Left cardiac atrium (tissue), 4 donors: ENCODE results near the gene MCCC1. TPM values are rescaled to one million over a fixed set of nuclear protein-coding genes. Genes with fewer than 3 reads are reported as not detected.
"Not testable (repeated sequence)": the region's sequence is repeated elsewhere in the genome, so short reads cannot be mapped to it uniquely, and the experiment has no call there.

Experiments
- ATAC-seq, 2 donors: fragments of 200-7000 bp; cut with Tn5 transposase; one replicate each; pipeline ENCODE4 v1.9.1; 2020; ENCODE audit warnings: mild to moderate bottlenecking in 2 of 2, moderate library complexity in 2 of 2
- DNase-seq: peaks from one replicate; pipeline ENCODE4 v3.0.0-alpha.2; 2020
- intact Hi-C, 2 donors: fragments of 100-400 bp; cut with DNase I; formaldehyde crosslinking; loops; one replicate each; pipeline versions ENCODE4 v1.14.1 to v1.15.1; 2022 to 2023
- total RNA-seq, 2 donors: library from RNA; stranded (reverse); fragmentation: NEBNext Ultra II Directional; extraction: Animal tissue kit (Norgen Biotek cat#: 25700); gene quantifications; one replicate each; pipeline ENCODE4 v1.2.1, GENCODE V29; 2021
- donor health status: DM: no; HTN: yes; CAD: no.
- donor health status: DM: no; HTN: yes; CAD: no; lungs with severe emphysema.
- donor health status: DM: yes; HTN: yes; CAD: no.
- donor health status: Dilated cardiomyopathy.

The MCCC1 gene
- total RNA-seq, 2 donors from 2014 or later = 27.6 to 34.4 TPM

DNA sequence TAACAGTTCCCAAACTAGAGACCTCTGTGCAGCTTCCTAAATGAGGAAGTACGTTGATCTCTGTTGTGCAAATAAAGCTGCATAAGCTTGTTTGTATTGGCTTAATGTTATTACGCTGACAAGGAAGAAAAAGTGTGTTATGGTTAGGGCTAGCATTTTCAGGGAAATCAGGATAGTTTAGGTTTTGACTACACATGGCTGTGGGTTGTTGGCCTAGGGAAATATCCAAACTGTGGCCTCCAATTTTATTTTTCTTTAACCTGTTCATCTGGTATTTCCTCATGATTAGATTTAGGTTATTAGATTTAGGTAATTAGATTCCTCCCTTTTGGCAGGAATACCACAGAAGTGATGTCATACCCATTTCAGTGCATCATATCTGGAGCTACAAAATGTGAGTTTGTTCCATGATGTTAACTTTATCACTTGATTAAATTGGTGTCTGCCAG is 8.7 kb upstream of the MCCC1 start:
- DNase-seq = no peak
- intact Hi-C loops = no loop called here
- ATAC-seq = peak in 1 of 2 donors; percentile 58

DNA sequence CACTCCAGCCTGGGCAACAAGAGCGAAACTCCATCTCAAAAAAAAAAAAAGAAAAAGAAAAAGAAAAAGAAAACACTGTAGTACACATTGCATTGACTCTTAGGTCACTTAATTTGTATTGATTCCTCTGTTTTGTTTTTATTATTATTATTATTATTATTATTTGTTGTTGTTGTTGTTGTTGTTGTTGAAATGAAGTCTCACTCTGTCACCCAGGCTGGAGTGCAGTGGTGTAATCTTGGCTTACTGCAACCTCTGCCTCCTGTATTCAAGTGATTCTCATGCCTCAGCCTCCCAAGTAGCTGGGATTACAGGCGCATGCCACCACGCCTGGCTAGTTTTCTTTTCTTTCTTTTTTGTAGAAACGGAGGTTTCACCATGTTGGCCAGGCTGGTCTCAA is 8.1 kb upstream of the MCCC1 start:
- ATAC-seq, intact Hi-C loops, DNase-seq: not testable (repeated sequence)

DNA sequence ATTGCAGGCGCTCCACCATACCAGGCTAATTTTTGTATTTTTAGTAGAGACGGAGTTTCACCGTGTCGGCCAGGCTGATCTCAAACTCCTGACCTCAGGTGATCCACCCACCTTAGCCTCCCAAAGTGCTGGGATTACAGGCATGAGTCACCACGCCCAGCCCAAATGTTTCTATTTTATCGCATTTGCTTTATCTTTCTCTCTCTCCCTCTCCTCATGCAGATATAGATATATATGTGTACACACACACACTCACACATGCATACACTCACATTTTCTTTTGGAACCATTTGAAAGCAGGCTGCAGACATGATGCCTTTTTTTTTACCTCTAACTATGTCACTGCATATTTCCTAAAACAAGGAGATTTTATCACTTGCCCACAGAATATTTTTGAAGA is 7.3 kb upstream of the MCCC1 start:
- intact Hi-C loops = no loop called here
- DNase-seq = no peak
- ATAC-seq = no peak

DNA sequence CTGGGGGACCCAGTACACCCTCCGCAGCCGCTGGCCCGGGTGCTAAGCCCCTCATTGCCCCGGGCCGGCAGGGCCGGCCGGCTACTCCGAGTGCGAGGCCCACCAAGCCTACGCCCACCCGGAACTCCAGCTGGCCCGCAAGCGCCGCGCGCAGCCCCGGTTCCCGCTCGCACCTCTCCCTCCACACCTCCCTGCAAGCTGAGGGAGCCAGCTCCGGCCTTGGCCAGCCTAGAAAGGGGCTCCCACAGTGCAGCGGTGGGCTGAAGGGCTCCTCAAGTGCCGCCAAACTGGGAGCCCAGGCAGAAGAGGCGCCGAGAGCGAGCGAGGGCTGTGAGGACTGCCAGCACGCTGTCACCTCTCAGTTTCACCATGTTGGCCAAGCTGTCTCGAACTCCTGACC is 4.7 kb upstream of the MCCC1 start:
- not testable (repeated sequence) for DNase-seq, ATAC-seq
- intact Hi-C loops = loop anchor here in 1 of 2 donors (5.0 kb wide), 1 partner anchor 312 kb away; the partner anchor contains the start of gene ATP11B

- intact Hi-C loops = loop anchor here in 1 of 2 donors (5.0 kb wide), 1 partner anchor 309 kb away; the partner anchor contains the start of gene ATP11B
- not testable (repeated sequence) for DNase-seq, ATAC-seq
Measured at GRCh38 chr3:183101040-183101439, 1.7 kb upstream of the MCCC1 start.

GRCh38 chr3:183100376-183100775 is 1.1 kb upstream of the MCCC1 start:
- intact Hi-C loops = loop anchor here in 1 of 2 donors (5.0 kb wide), 1 partner anchor 308 kb away; the partner anchor contains the start of gene ATP11B
- no peak for DNase-seq
- no peak for ATAC-seq

DNA sequence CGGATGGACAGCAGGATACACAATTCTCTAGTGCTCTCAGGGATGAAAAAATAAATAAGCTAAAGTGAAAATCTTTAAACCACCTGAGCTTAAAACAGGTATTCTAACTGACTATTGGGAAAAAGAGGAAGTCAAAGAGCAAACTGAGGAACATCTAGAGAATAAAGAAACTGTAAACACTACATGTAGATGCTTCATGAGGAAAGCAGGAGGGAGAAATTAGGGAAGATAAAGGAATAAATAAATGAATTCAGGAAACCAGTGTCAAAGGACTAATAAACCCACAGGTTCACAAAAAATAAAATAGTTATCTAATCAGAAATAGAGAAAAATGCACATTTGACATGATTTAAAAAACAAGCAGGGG is 525 bp upstream of the MCCC1 start:
- DNase-seq = no peak
- no peak for ATAC-seq
- intact Hi-C loops = loop anchor here in 1 of 2 donors (5.0 kb wide), 1 partner anchor 308 kb away; the partner anchor contains the start of gene ATP11B

DNA sequence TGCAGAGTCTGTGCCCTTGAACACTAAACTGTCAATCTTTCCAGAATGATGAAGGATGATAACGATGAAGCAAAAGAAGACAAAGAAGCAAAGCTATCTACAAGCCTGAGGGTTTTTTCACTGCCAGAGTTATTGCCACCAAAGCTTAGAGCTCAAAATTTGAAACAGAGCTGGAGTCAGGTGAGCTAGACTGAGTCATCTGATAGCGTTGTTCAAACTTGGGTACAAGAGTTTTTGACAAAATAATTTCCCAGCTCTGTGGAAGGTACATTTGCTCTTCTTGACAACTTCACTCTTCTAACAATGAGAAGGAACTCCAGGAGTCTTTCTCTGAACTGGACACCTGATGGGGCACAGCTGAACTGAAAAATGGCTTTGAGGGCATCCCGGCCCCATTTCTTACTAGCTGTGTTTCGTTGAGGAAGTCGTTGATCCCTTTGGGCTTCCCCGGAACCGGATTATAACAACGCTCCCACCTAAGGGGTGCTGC is 715 bp downstream of the MCCC1 start:
- no peak for DNase-seq
- intact Hi-C loops = no loop called here
- ATAC-seq = no peak

DNA sequence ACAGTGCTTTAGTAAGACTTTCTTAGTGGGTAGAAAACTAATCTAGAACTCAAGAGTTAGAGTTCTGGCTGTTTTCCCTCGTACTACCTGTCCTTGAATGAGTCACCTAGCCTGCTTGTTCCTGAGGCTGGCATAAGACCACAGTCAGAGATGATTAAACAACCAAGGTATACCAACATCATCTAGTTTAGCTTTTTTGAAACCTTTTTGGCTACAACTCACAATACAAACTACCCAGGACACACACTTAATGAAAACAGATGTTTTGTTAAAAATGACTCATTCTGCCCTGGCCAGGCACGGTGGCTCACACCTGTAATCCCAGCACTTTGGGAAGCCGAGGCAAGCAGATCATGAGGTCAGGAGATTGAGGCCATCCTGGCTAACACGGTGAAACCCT is 4.6 kb downstream of the MCCC1 start:
- DNase-seq (no peak), ATAC-seq (no peak)
- intact Hi-C loops = no loop called here

DNA sequence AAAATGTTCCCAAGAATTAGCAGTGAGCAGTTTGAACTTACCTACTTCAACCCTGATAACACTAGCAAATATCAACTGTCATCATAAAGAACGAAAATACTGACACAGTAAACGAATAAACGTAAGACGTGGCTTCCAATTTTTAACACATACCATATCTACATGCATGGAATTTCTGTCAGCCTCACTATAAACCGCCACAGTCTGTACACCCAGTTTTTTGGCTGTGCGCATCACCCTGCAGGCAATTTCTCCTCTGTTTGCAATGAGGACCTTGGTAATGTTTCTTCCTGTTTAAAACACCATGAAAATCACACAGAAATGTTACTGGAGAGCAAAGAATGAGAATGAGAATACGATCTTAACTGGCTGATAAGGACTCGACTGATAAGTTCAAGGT is 7.0 kb downstream of the MCCC1 start:
- intact Hi-C loops = no loop called here
- ATAC-seq (no peak), DNase-seq (no peak)

DNA sequence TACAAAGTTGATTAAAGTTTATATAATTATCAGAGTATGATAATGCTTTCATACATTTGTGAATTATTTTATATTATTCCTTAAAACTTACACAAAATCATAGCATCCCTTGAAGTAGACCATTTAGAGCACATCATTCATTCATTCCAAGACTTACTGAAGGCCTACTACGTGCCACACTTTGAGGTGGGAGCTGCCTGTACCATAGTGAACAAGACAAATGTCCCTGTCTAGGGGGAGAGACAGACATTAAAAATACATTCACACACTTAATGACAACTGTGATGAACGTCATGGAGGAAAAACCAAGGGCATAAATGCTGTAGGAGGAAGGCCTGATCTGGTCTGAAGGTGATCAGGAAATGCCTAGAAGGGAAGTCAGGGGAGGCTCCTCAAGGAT is 12.1 kb downstream of the MCCC1 start:
- intact Hi-C loops = no loop called here
- DNase-seq = no peak
- no peak for ATAC-seq

GRCh38 chr3:183085634-183086390 is 13.5 kb downstream of the MCCC1 start:
- DNase-seq = no peak
- intact Hi-C loops = no loop called here
- no peak for ATAC-seq

DNA sequence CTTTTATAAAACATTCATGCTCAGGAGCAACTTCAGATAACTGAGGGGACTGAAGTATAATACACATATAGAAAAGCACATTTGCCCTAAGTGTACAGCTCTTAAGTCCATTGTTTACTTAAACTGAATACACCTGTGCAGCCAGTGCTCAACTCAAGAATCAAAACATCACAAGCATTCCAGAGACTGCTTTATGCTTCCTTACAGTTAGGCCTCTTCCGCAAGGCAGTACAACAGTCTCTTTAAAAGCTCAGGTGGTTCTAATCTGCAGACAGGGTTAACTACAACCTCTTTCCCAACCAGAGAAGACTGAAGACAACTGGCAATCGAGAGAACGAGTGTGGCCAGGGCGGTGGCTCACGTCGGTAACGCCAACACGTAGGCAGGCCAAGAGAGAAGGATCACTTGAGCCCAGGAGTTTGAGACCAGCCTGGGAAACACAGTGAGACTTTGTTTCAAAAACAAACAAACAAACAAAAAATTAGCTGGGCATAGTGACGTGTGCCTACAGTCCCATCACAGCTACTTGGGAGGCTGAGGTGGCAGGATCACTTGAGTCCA is 16.9 kb downstream of the MCCC1 start:
- intact Hi-C loops = no loop called here
- ATAC-seq = no peak
- DNase-seq = no peak

DNA sequence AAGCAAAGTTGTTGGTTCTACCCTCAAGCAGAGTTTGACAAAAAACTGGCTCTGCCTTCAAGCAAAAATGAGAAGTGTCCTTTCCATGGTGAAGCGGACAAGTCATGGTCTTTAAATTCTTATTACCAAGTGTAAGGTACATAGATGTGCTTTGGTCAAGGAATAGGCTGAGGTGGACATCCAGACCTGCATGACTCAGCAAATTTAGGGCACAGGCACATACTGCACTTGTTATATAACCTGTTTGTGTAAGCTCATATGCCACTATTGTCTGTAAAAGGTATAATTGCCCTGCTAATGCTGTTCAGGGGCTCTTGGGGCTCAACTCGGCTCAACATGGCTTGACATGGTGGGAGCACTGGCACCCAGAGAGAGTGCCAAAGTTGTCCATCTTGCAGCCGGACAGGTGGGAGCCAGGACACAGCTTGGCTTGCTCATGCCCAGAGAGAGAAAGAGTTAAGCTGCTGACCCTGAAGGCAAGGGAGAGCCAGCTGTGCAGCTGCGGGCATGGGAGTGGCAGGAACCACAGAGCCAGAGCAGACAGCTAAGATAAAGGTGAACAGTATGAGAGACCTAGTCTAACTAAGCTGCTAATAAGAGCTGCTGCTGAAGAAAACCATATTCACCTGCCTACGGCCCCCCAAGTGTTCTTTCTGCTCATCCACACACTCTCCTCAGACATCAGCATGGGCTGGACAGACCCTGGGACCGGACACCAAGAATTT is 17.7 kb downstream of the MCCC1 start:
- intact Hi-C loops = no loop called here
- DNase-seq (no peak), ATAC-seq (no peak)

DNA sequence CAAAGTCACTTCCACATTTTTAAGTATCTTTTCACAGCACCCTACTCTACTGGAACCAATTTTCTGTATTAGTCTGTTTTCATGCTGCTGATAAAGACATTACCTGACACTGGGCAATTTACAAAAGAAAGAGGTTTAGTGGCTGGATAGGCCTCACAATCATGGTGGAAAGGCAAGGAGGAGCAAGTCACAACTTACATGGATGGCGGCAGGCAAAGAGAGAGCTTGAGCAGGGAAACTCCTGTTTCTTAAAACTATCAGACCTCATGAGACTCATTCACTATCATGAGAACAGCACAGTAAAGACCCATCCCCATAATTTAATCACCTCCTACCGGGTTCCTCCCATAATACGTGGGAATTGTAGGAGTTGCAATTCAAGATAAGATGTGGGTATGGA is 18.7 kb downstream of the MCCC1 start:
- ATAC-seq (no peak), DNase-seq (no peak)
- intact Hi-C loops = no loop called here

DNA sequence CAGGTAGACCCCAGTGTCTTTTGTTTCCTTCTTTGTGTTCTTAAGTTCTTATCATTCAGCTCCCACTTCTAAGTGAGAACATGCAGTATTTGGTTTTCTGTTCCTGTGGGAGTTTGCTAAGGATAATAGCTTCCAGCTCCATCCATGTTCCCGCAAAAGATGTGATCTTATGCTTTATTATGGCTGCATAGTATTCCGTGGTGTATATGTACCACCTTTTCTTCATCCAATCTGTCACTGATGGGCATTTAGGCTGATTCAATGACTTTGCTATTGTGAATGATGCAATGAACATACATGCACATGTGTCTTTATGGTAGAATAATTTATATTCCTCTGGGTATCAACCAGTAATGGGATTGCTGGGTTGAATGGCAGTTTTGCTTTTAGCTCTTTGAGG is 24.4 kb downstream of the MCCC1 start:
- ATAC-seq = no peak
- no peak for DNase-seq
- intact Hi-C loops = no loop called here

- intact Hi-C loops = no loop called here
- DNase-seq (no peak), ATAC-seq (no peak)
Measured at GRCh38 chr3:183074261-183074660, 25.0 kb downstream of the MCCC1 start.

GRCh38 chr3:183073839-183074238 is 25.5 kb downstream of the MCCC1 start:
- intact Hi-C loops = no loop called here
- DNase-seq = no peak
- ATAC-seq = no peak

GRCh38 chr3:183070892-183071291 is 28.4 kb downstream of the MCCC1 start:
- ATAC-seq (no peak), DNase-seq (no peak)
- intact Hi-C loops = no loop called here

- no peak for DNase-seq
- intact Hi-C loops = no loop called here
Measured at GRCh38 chr3:183069086-183069485, 30.2 kb downstream of the MCCC1 start.

More at GRCh38 chr3:183069086-183069485, 30.2 kb downstream of the MCCC1 start:
- no peak for ATAC-seq
